Spleen (tissue), 11 donors: Measurements from ENCODE around the gene TEKT5. TPM values are rescaled to one million over a fixed set of nuclear protein-coding genes. Genes with fewer than 3 reads are reported as not detected.

ENCODE experiments used
- DNase-seq: peaks from one replicate; pipeline ENCODE4 v3.0.0-alpha.2; 2020
- H3K27ac ChIP-seq, 8 donors: fragments of 200-600 bp; sonication (generic) in 7 of 8; 1 replicate in 4 of 8; 2 replicates in 4 of 8; pipeline versions ENCODE4 v1.5.0 to v1.8.0; 2016 to 2021; ENCODE audit warnings: inconsistent platforms in 4 of 8, mild to moderate bottlenecking in 4 of 8, moderate library complexity in 1 of 8
- H3K27me3 ChIP-seq, 7 donors: fragments of 200-600 bp; sonication (generic) in 6 of 7; replicated peaks in 1 of 7; 1 replicate in 4 of 7; 2 replicates in 3 of 7; pipeline versions ENCODE4 v1.5.0 to v1.8.0; 2016 to 2021; ENCODE audit warnings: inconsistent platforms in 3 of 7, mild to moderate bottlenecking in 1 of 7
- H3K36me3 ChIP-seq, 6 donors: fragments of 200-600 bp; sonication (generic) in 5 of 6; 1 replicate in 4 of 6; 2 replicates in 2 of 6; pipeline versions ENCODE4 v1.5.0 to v1.8.0; 2016 to 2021; ENCODE audit warnings: inconsistent platforms in 2 of 6
- H3K4me1 ChIP-seq, 6 donors: fragments of 200-600 bp; sonication (generic) in 5 of 6; 1 replicate in 3 of 6; 2 replicates in 3 of 6; pipeline versions ENCODE4 v1.5.0 to v1.8.0; 2016 to 2021; ENCODE audit warnings: inconsistent platforms in 3 of 6
- H3K4me3 ChIP-seq, 8 donors: fragments of 200-600 bp; sonication (generic) in 7 of 8; 1 replicate in 4 of 8; 2 replicates in 4 of 8; pipeline versions ENCODE4 v1.5.0 to v1.8.0; 2016 to 2021; ENCODE audit warnings: inconsistent platforms in 4 of 8, mild to moderate bottlenecking in 4 of 8, moderate library complexity in 2 of 8
- H3K9me3 ChIP-seq, 8 donors: fragments of 200-600 bp; sonication (generic) in 7 of 8; 1 replicate in 4 of 8; 2 replicates in 4 of 8; pipeline versions ENCODE4 v1.5.0 to v1.8.0; 2016 to 2021; ENCODE audit warnings: inconsistent platforms in 4 of 8
- CTCF ChIP-seq, 11 experiments: fragments of 200-600 bp in 7 of 11; fragments of 450-650 bp in 4 of 11; sonication (generic) in 4 of 11; IDR thresholded peaks in 8 of 11; conservative IDR thresholded peaks in 3 of 11; 1 replicate in 7 of 11; 2 replicates in 4 of 11; pipeline versions ENCODE4 v1.4.0 to v1.8.0; 2016 to 2021; ENCODE audit warnings: antibody characterized with exemption in 11 of 11, inconsistent platforms in 4 of 11, mild to moderate bottlenecking in 1 of 11
- POLR2A ChIP-seq, 3 donors: fragments of 450-650 bp; IDR thresholded peaks; one replicate each; pipeline ENCODE4 v1.5.1; 2017; ENCODE audit warnings: antibody characterized with exemption in 3 of 3, mild to moderate bottlenecking in 1 of 3
- POLR2AphosphoS5 ChIP-seq, 3 donors: sonication (generic); formaldehyde crosslinking; IDR thresholded peaks; one replicate each; pipeline ENCODE4 v1.5.1; 2017; ENCODE audit warnings: antibody characterized with exemption in 3 of 3
- WGBS, 5 donors: extraction: QIAGEN DNeasy Blood & Tissue Kit in 3 of 5; methylation state at CpG; one replicate each; pipeline versions ENCODE4 v1.1.5 to v1.1.7; 2013 to 2018; 5-methylcytosine and 5-hydroxymethylcytosine counted together
- intact Hi-C: fragments of 100-400 bp; cut with DNase I; formaldehyde crosslinking; loops from one replicate; pipeline ENCODE4 v1.15.0; 2023; ENCODE audit warnings: low total_unique reads
- polyA plus RNA-seq, 3 donors: library from polyadenylated mRNA; stranded (reverse); fragments of 200-250 nt; gene quantifications; one replicate each; pipeline ENCODE4 v1.2.1, GENCODE V29; 2013
- total RNA-seq, 7 donors: library from RNA; depleted of rRNA in 3 of 7; stranded (reverse); fragments of >200 nt in 3 of 7; fragmentation: NEBNext Ultra II Directional in 4 of 7; extraction: Animal tissue kit (Norgen Biotek cat#: 25700) in 4 of 7; gene quantifications; one replicate each; pipeline versions ENCODE4 v1.1.0 to v1.2.1, GENCODE V29; 2016 to 2021
- donor health status: healthy with polysubstance abuse.
- donor health status: DM: no; HTN: no; CAD: no; lungs with moderate emphysema.
- donor health status: DM: no; HTN: no; CAD: no.
- donor health status: Bipolar disorder and iron deficiency.
- donor health status: healthy.
- donor health status: DM: no; HTN: no; CAD: no.
- donor health status: DM: yes; HTN: yes; CAD: no.

Gene TEKT5
- total and polyA plus RNA-seq, 10 donors: 0.17 to 1.5 (median 0.43) TPM; not detected in 3

DNA sequence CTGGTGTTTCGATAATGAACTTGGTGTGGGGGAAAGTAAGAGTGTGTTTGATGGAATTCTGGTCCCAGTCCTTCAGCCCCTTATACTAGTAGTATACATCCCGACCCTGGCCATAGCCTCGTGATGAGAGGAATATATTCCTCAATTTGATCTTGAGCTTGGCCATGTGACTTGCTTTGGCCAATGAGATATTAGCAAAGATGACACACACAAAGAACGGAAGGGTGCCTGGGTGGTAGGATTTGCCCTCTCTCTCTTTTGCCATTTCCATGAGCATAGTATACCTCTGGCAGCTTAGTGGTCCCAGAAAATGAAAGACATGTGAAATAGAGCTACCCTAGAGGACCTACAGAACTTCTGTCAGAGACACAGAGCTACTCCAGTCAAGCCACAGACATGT lies 111.5 kb downstream of the TEKT5 start:
- no peak for TF ChIP-seq CTCF (IDR thresholded peaks at IDR 0.05 in 8 of 11, conservative IDR thresholded peaks at IDR 0.05 in 3 of 11)
- no peak for TF ChIP-seq POLR2A (IDR thresholded peaks at IDR 0.05)
- TF ChIP-seq POLR2AphosphoS5 (IDR thresholded peaks at IDR 0.05): no peak
- no peak overlapping the region for H3K4me3 ChIP-seq
- 75 to 91% (median 88%) methylated on average over 4 of the region's 4 CpGs for WGBS, 5 donors
- no peaks in the 10 kb centered on the region for H3K36me3 ChIP-seq
- H3K4me1 ChIP-seq: peaks cover 5 to 33% (median 21%) of the 10 kb centered on the region in 6 donors
- intact Hi-C loops: no loop called here
- DNase-seq: no peak
- no peaks in the 10 kb centered on the region for H3K9me3 ChIP-seq
- H3K27ac ChIP-seq: no peak overlapping the region
- H3K27me3 ChIP-seq: peaks cover 0 to 73% (median 11%) of the 10 kb centered on the region in 7 donors

DNA sequence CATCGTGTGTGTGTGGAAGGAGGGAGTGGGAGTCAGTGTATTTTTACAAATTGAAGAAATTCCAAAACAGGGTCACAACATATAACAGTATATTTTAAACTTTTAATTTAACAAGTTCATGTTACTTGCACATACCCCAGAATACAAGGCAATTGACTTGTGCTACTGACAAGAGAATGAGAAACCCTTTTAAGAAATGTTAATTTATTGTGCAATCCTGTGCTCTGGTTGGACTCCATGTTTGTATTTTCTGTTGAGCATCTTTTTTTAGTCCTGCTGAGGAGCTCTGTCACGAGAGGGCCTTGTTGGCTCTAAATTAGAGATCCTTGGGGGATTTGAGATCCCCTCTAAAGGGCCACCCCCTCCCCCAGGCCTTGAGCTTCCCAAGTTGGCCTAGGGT lies 113.2 kb downstream of the TEKT5 start:
- peaks cover 0 to 71% (median 11%) of the 10 kb centered on the region in 7 donors for H3K27me3 ChIP-seq
- no peaks in the 10 kb centered on the region for H3K36me3 ChIP-seq
- TF ChIP-seq POLR2A (IDR thresholded peaks at IDR 0.05): no peak
- no peak for TF ChIP-seq POLR2AphosphoS5 (IDR thresholded peaks at IDR 0.05)
- no peak for TF ChIP-seq CTCF (IDR thresholded peaks at IDR 0.05 in 8 of 11, conservative IDR thresholded peaks at IDR 0.05 in 3 of 11)
- no peak for DNase-seq
- H3K27ac ChIP-seq: peak overlapping the region in 4 of 8 donors; percentile 81 to 86 (median 84)
- intact Hi-C loops: no loop called here
- WGBS, 5 donors: 64 to 69% (median 67%) methylated on average over 2 of the region's 2 CpGs
- no peaks in the 10 kb centered on the region for H3K9me3 ChIP-seq
- peaks cover 5 to 50% (median 32%) of the 10 kb centered on the region in 6 donors for H3K4me1 ChIP-seq
- H3K4me3 ChIP-seq: no peak overlapping the region

GRCh38 chr16:10580883-10581247 lies 113.9 kb downstream of the TEKT5 start:
- intact Hi-C loops: no loop called here
- no peaks in the 10 kb centered on the region for H3K9me3 ChIP-seq
- DNase-seq: no peak
- H3K27me3 ChIP-seq: peaks cover 0 to 70% (median 11%) of the 10 kb centered on the region in 7 donors
- TF ChIP-seq CTCF (IDR thresholded peaks at IDR 0.05 in 8 of 11, conservative IDR thresholded peaks at IDR 0.05 in 3 of 11) (no peak), POLR2A (IDR thresholded peaks at IDR 0.05) (no peak), POLR2AphosphoS5 (IDR thresholded peaks at IDR 0.05) (no peak)
- H3K36me3 ChIP-seq: no peaks in the 10 kb centered on the region
- H3K4me1 ChIP-seq: peaks cover 5 to 53% (median 32%) of the 10 kb centered on the region in 6 donors
- WGBS, 5 donors: 36 to 46% (median 40%) methylated on average over 7 of the region's 7 CpGs
- H3K4me3 ChIP-seq: peak overlapping the region in 7 of 8 donors; percentile 42 to 77 (median 57)
- H3K27ac ChIP-seq: peak overlapping the region in 7 of 8 donors; percentile 74 to 88 (median 83)

DNA sequence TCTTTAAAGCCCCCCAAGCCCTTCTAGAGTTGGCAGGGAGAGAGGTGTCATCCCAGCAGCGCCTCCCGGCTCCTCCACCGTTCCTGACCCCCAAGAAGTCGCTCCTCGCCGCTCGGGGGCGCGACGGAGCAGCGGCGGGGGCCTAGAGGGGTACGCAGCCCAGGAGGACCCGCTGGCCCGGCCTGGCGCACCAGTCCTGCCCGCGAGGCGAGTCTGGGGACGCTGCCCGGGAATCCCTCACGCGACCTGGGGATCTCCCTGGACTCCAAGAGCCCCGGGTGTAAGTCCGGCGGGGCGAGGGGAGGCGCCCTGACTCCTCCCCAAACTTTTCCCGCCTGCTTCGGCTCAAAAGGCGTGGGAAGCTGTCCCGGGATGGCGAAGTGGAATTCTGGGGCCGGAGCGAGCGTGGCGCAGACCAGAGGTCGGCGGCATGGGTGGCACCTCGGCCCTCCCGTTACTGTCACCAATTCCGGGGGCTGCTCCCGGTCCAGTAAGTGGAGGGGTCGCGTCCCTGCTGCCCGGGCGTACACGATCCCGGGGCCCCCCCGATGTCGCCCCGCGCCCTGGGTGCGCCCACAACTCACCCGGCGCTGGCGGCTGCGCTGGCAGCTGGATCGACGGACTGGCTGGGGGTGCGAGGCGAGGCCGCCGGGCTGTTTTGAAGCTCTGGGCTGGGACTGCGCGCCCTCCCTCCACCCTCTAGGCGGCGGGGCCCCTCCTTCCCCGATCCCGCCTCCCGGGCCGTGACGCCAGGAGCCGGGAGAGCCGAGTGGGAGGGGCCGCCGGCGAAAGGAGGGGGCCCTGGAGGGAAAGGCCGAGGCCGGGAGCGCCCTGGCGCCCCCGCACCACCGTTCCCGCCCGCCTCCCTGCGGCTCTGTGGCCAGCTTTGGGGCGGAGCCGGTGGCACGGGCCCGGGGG lies 114.5 kb downstream of the TEKT5 start, which contains the start of gene EMP2:
Gene EMP2 (minus strand): TSS at position 634 of the 918 bp plus-strand sequence. CDS start 32,981 bp downstream, outside the sequence.
- 1 to 2% (median 1%) methylated on average over 36 to 91 of the region's 91 CpGs for WGBS, 5 donors
- H3K4me3 ChIP-seq: peak within 1 kb of the TSS; percentile 42 to 77 (median 56)
- intact Hi-C loops: no loop called here
- no peaks in the 10 kb centered on the region for H3K36me3 ChIP-seq
- TF ChIP-seq CTCF (IDR thresholded peaks at IDR 0.05 in 8 of 11, conservative IDR thresholded peaks at IDR 0.05 in 3 of 11): peak in 8 of 11 experiments; percentile 9 to 52 (median 40)
- no peak for TF ChIP-seq POLR2A (IDR thresholded peaks at IDR 0.05)
- TF ChIP-seq POLR2AphosphoS5 (IDR thresholded peaks at IDR 0.05): peak; percentile 48 to 84 (median 82)
- H3K27me3 ChIP-seq: peaks cover 0 to 64% (median 11%) of the 10 kb centered on the region in 7 donors
- DNase-seq: peak; percentile 78
- H3K4me1 ChIP-seq: peaks cover 5 to 53% (median 34%) of the 10 kb centered on the region in 6 donors
- no peaks in the 10 kb centered on the region for H3K9me3 ChIP-seq
- H3K27ac ChIP-seq: peak within 1 kb of the TSS; percentile 16 to 88 (median 82)
